Measurements from ENCODE around the gene ANP32E.

Gene ANP32E

GRCh38 chr1:150281758-150282557 is 46.0 kb upstream of the ANP32E start, which contains the start of gene CIART (continued):
- TF ChIP-seq SP7 (tag by site-specific recombination; IDR thresholded peaks at IDR 0.05) = peak; percentile 23
- TF ChIP-seq ZNF629 (tag by site-specific recombination; IDR thresholded peaks at IDR 0.05) = 0 out of 2 replicates have a peak, but pooled peaks have one; percentile 22
- TF ChIP-seq KLF17 (tag by site-specific recombination; IDR thresholded peaks at IDR 0.05) = peak; percentile 67

DNA sequence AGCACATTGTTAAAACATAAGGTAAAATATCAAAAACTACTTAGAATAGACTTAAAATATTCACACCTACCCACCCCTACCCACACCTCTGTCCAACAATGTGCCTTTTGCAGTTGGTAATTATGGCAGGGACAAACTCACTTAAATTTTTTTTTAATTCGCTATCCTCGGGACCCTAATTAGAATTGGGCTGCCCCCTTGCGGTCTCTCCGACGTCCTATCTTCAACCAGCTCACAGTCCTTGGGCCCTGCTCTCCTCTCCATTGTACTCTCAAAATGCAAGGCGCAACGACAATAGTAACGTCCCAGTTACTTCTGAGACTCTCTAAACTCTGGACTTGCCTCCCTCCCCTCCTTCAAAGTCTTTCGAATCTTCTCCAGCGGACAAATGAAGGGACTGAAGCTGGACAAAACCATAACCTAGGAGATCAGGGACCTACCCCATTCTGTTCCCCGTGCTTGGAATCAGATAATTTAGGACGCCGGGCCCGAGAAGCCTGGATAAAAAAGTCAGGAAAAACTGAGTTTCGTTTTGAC is 45.4 kb upstream of the ANP32E start:
- Histone ChIP-seq H3K27ac (ENCODE audit: extremely low read depth, low read depth, low read length) (no peak overlapping the region; the same call in 1 of the 2 replicates), H3K9me3 (ENCODE audit: control insufficient read depth, insufficient read depth, low read depth, low read length) (no peaks in the 10 kb centered on the region), H3K4me1 (ENCODE audit: control insufficient read depth, insufficient read depth, low read length) (no peaks in the 10 kb centered on the region), H3K36me3 (ENCODE audit: control insufficient read depth in 2 of 2, insufficient read depth in 1 of 2, low read length in 2 of 2) (peaks cover 0 to 8% of the 10 kb centered on the region in 2 experiments; a peak in 1 of 3 replicates), H3K4me3 (ENCODE audit: low read depth, low read length) (peak overlapping the region; percentile 28; the same call in 1 of the 2 replicates)
- ChIA-PET POLR2A (interaction anchor here (0.9 to 1.0 kb wide), 3 partner anchors 12 to 45 kb away, joined by 3 to 8 read pairs (median 3); partner anchors contain the start of gene APH1A), CTCF (interaction anchor here (0.6 to 5.8 kb wide), 18 partner anchors 9 to 597 kb away, joined by 3 to 101 read pairs (median 4); partner anchors contain the start of genes APH1A, C1orf54 and CA14)
- TF ChIP-seq YY2 (tag by site-specific recombination; IDR thresholded peaks at IDR 0.05) = no peak
- TF ChIP-seq ZNF18 (tag by site-specific recombination; IDR thresholded peaks at IDR 0.05) = no peak
- TF ChIP-seq ZNF660 (tag by site-specific recombination; IDR thresholded peaks at IDR 0.05) = 0 out of 2 replicates have a peak, but pooled peaks have one; percentile 36
- peak; percentile 75 for TF ChIP-seq ZNF654 (tag by site-specific recombination; IDR thresholded peaks at IDR 0.05; ENCODE audit: low read depth)
- no peak for TF ChIP-seq ZNF266 (tag by site-specific recombination; IDR thresholded peaks at IDR 0.05; ENCODE audit: low read depth)
- no peak for TF ChIP-seq ZNF394 (tag by site-specific recombination; IDR thresholded peaks at IDR 0.05; ENCODE audit: borderline replicate concordance)
- no peak for TF ChIP-seq ZNF214 (tag by site-specific recombination; IDR thresholded peaks at IDR 0.05; ENCODE audit: borderline replicate concordance)
- 0 out of 2 replicates have a peak, but pooled peaks have one; percentile 19 for TF ChIP-seq ZBTB48 (tag by site-specific recombination; IDR thresholded peaks at IDR 0.05)
- no peak for TF ChIP-seq ZXDB (tag by site-specific recombination; IDR thresholded peaks at IDR 0.05)
- TF ChIP-seq ZNF19 (tag by site-specific recombination; IDR thresholded peaks at IDR 0.05; ENCODE audit: low read depth) = no peak
- 0 out of 2 replicates have a peak, but pooled peaks have one; percentile 7 for TF ChIP-seq ZBTB6 (tag by site-specific recombination; IDR thresholded peaks at IDR 0.05)
- TF ChIP-seq ZNF335 (tag by site-specific recombination; conservative IDR thresholded peaks at IDR 0.05) = peak; percentile 69
- 0 out of 2 replicates have a peak, but pooled peaks have one; percentile 20 for TF ChIP-seq ZBTB21 (tag by site-specific recombination; IDR thresholded peaks at IDR 0.05)
- no peak for TF ChIP-seq ZNF518A (tag by site-specific recombination; conservative IDR thresholded peaks at IDR 0.05; ENCODE audit: low read depth)
- TF ChIP-seq FEZF1 (tag by site-specific recombination; IDR thresholded peaks at IDR 0.05) = no peak
- no peak for TF ChIP-seq PRDM2 (tag by site-specific recombination; IDR thresholded peaks at IDR 0.05; ENCODE audit: borderline replicate concordance)

All from HEK293 (cell line).